Brain pericyte (primary cell): ENCODE results near the gene LIN52.
"Not testable (repeated sequence)": the region's sequence is repeated elsewhere in the genome, so short reads cannot be mapped to it uniquely, and the experiment has no call there.

Source experiments
- DNase-seq: peaks from one replicate; pipeline ENCODE4 v3.0.0-alpha.2; 2012; ENCODE audit warnings: low read depth, low spot score

LIN52 gene

DNA sequence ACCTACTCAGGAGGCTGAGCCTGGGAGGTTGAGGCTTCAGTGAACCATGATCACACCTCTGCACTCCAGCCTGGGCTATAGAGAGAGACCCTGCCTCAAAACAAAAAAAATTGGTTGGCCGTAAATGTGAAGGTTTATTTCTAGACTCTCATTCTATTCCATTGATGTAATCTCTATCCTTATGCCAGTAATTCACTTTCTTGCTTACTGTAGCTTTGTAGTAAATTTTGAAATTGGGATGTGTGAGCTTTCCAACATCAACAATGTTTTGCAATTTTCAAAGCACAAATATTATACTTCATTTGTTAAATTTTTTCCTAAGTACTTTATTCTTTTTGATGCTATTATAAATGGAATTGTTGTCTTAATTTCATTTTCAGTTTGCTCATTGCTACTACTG is 24.6 kb downstream of the LIN52 start:
- no peak for DNase-seq

- not testable (repeated sequence) for DNase-seq
Observed at GRCh38 chr14:74111395-74112216, 26.9 kb downstream of the LIN52 start.

DNA sequence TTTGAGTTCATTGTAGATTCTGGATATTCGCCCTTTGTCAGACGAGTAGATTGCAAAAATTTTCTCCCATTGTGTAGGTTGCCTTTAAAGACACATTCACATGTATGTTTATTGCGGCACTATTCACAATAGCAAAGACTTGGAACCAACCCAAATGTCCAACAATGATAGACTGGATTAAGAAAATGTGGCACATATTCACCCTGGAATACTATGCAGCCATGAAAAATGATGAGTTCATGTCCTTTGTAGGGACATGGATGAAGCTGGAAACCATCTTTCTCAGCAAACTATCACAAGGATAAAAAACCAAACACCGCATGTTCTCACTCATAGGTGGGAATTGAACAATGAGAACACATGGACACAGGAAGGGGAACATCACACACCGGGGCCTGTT is 40.7 kb downstream of the LIN52 start:
- DNase-seq, result not testable (repeated sequence)

- DNase-seq, result no peak
Observed at GRCh38 chr14:74126315-74127013, 41.7 kb downstream of the LIN52 start.

DNA sequence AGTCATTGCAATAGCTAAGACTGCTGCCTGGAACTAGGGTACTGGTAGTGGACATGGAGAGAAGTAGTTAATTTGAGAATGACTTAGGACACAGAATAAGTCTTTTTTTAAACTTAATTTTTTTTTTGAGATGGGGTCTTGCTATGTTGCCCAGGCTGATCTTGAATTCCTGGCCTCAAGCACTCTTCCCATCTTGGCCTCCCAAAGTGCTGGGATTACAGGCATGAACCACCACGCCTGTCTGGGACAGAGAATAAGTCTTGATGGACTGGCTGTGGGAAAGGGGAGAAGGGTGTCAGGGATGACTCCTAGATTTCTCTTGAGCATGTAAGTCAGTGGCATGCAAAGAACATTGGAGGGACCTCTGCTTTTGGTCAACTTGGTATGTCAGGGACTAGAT is 42.9 kb downstream of the LIN52 start:
- DNase-seq, result no peak

- DNase-seq, result no peak
Observed at GRCh38 chr14:74133833-74134481, 49.2 kb downstream of the LIN52 start.

DNA sequence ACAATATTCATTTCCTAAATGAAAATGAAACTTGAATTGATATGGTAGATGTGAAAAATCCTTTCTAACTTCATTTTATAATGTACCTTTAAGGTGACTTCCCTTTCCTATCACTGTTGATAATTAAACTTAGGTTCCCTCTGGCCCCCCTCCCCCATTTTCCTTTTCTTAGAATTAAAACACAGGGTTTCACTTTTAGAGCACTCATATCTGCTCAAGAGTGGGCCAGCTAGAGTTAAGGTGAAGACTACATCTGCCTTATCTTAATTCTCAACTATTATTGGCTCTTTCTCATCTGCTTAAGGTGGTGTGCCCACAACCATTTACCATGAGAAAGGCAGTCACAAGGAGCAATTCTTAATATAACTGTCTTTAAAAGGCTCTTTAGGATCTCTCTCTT is 49.7 kb downstream of the LIN52 start:
- DNase-seq, result no peak

DNA sequence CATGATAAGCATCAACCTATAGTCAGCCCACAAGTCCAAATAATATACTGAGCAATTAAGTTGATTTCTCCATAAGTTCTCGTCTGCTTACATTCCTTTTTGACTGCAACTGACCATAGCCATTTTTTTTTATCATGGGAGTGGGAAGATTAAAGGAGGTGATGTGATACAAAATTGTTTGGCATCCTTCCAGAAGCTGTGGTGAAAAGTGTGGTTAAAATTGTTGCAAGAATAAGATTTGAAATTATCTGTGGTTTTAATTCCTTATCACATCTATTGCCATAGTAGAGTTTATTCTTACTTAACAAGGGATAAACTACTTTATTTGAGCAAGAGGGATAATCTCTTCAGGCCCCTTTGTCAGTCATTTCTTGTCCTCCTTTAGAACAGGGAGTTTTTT is 50.7 kb downstream of the LIN52 start:
- DNase-seq, result no peak

GRCh38 chr14:74140374-74140850 is 55.7 kb downstream of the LIN52 start:
- no peak for DNase-seq

DNA sequence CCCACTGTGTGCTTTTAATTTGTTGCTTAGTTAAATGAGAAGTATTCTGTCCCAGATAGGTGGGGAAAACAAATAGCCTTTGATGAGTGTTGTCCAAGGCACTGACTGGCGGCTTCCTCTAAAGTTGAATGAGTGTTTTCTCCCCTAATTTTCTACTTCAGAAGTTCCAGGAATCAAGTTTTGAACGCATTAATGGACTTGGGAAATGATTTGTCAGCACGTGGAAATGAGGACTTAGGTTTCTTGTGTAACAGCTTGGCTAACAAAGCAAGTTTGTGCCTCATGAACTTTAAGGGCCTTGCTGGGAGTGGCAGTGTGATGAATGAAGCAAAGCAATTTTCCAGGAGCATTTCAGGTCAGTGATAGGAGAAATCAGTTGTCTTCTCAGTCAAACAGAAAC is 56.9 kb downstream of the LIN52 start:
- DNase-seq, result no peak

- no peak for DNase-seq
Observed at GRCh38 chr14:74142523-74142922, 57.8 kb downstream of the LIN52 start.

DNA sequence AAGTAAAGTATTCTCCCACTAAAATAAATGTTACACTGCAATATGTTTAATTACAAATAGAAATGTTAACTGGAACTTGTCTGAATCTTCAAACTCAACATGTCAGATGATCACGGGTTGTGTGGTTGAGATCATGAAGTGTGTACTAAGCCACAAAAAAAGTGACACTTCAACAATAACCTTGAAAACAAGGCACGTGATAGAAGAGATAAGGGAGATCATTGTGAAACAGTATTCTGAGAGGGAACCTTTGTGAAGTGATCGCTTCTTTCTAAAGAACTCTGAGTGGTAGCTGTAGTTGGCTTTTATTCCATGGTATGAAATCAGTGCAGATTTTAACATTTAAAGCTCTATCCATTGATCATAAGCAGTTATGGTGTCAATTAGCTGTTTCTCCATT is 60.0 kb downstream of the LIN52 start:
- DNase-seq, result no peak

DNA sequence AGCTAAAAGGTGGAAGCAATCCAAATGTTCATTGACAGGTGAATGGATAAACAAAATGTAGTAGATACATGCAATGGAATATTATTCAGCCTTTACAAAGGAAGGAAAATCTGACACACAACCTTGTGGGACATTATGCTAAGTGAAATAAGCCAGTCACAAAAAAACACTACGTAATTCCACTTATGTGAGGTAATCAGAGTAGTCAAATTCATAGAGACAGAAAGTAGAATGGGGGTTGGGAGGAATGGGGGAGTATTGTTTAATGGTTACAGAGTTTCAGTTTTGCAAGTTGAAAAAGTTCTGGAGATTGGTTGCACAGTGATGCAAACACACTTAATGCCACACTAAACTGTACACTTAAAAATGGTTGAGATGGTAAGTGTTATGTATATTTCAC is 62.8 kb downstream of the LIN52 start:
- DNase-seq, result no peak

DNA sequence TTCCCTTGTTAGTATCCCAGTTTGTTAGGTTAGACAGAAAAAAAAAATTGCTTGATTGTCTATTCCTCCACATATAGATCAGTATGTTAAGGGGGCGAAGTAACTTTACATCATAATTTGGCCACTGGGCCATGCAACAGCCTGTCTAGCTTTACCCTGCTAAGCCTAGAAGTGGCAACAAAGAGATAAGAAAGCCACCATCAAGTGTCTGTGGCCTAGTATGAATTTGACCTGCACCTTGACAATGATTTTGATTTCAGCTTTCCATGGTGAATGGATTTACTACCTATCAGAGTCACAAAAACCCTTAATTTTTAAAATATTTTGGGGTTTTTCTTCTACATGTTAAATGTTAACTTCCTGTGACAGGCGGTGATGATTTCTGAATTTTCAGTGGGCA is 63.9 kb downstream of the LIN52 start:
- DNase-seq, result no peak

- DNase-seq, result no peak
Observed at GRCh38 chr14:74155287-74155686, 70.5 kb downstream of the LIN52 start.

DNA sequence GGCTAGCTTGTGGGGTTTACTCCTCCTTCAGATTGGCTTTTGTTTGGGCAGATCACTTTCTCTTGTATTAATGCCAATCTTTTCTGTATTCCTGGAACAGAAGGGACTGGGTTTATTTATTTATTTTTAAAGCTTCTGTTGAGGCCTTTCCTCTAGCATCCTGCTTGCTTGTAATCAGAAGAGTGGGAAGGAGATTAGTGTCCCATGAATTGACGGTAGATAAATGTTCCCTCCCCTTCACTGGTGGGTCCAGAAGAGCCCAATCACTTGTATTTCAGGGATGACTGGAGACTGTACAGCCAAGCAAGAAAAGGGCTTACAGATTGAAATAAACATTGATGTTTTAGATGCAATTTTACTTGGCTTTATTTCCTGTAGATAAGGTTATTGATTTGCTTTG is 71.0 kb downstream of the LIN52 start:
- DNase-seq, result no peak

DNA sequence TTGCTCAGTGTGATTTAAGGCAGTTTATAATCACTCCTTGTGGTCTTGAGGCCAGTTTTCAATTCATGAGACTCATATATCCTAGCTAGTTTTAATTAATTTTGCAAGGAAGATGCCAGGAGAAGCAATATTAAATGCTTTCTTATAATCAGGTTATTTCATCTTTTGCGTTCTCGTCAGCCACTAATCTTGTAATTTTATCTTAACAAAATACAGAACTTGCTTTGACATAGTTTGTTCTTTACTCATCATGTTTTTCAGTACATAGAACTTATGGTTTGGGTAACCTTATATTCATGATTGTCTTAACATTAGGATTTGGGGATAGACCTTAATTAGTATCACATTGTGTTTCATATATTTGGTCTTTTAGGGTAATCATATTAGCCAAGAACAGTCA is 76.0 kb downstream of the LIN52 start:
- DNase-seq, result no peak

DNA sequence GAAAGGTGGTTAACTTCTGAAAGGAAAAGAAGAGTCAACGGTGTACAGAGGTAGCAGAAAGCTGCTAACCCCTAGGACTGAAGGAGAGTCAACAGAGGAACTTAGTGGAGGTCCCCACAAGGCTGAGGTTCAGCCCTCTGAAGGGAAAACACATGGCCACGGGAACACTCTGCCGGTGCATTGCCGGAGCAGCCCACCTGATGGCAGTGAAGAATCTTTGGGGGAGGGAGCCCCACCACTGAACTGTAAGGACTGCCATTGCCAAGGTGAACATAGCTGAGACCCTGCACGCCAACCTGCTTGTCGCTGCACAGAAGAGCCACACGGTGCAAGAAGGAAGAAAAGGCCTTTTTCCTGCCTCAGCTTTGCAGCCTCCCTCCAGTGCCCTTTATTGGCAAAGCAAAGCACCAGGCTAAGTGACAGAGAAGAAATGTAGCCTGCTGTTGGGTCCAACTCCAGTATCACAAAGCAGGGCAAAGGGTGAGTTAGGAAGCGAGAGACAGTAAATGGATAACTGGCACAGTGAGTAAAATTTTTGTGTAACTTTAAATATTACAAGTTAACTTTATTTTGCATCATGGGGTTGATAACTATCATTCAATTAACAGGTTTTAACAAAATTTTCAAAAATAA is 76.9 kb downstream of the LIN52 start:
- no peak for DNase-seq

DNA sequence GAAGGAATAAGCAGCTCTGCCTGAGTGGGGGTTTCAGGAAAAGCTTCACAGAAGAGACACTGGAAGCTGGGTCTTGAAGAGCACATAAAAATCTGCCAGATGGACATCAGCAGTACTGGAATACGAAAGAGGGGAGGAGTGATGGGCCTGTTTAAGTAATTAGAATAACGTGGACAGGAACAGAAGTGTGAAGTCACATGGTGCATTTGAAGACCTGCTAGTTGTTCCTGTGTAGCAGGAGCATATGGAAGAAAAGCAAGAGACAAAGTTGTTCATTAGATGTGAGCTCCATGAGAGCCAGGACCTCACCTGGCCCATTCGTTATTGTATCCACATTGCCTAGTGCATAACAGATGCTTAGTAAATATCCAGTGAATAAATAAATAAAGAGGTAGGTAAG is 85.2 kb downstream of the LIN52 start:
- DNase-seq, result no peak

DNA sequence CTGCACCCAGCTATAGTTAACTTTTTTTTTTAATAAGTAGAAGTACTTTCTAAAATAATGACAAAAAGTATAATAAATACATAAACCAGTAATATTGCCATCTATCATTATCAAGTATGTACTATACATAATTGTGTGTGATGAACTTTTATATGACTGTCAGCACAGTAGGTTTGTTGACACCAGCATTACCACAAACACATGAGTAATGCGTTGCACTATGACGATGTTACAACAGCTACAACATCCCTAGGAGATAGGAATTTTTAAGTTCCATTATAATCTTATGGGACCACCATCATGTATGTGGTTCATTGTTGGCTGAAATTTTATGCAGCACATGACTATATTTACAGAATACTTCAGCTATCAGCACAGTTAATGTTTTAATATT is 91.6 kb downstream of the LIN52 start:
- DNase-seq, result no peak

- DNase-seq, result no peak
Observed at GRCh38 chr14:74179856-74180255, 95.1 kb downstream of the LIN52 start.

GRCh38 chr14:74190927-74191575 is 106.3 kb downstream of the LIN52 start:
- no peak for DNase-seq
